Measurements from ENCODE around the gene TATDN3.

- no peak for TF ChIP-seq CTCF (conservative IDR thresholded peaks at IDR 0.05; ENCODE audit: low read length)
- no peak for TF ChIP-seq EZH2phosphoT487 (IDR thresholded peaks at IDR 0.05; ENCODE audit: borderline replicate concordance, low read depth, low read length)
Measured at GRCh38 chr1:212762234-212762633, 29.5 kb upstream of the TATDN3 start.

All from OCI-LY7 (cell line).